Dermis microvascular lymphatic vessel endothelial cell (primary cell): ENCODE data around the gene VPS50. TPM values are rescaled to one million over a fixed set of nuclear protein-coding genes. Genes with fewer than 3 reads are reported as not detected.
A peak's percentile ranks its signal among the peaks of the same experiment; 100 is the strongest.
"Not testable (repeated sequence)": the region's sequence is repeated elsewhere in the genome, so short reads cannot be mapped to it uniquely, and the experiment has no call there.

ENCODE experiments used
- DNase-seq, 2 donors: peaks; one replicate each; pipeline versions ENCODE4 v3.0.0 to v3.0.0-alpha.2; 2010; ENCODE audit warnings: low read depth in 2 of 2
- total RNA-seq: library from RNA; depleted of rRNA; stranded (reverse); fragments of >200 nt; gene quantifications from 2 replicates; pipeline ENCODE4 v1.2.1, GENCODE V29; 2014

VPS50 gene
- total RNA-seq, 1 donor from 2014 or later, result 27.1 TPM

DNA sequence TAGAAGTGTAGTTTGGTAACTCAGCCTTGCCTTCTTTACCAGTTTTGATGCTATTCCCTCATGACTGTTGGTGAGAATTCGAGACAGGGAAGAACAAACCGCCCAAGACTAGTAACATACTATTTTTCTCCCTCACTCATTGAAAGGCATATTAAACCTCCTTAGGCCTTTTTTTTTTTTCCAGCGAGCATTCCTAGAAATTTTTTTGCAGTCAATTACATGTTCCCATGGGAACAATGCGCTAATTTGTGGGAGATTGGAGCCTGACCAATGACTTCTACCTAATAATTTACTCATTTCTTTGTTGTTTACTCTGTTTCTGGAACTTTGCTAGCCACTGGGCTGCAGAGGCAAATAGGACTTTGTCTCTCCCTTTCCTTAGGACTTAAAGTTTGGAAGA lies 6.0 kb downstream of the VPS50 start:
- no peak for DNase-seq

DNA sequence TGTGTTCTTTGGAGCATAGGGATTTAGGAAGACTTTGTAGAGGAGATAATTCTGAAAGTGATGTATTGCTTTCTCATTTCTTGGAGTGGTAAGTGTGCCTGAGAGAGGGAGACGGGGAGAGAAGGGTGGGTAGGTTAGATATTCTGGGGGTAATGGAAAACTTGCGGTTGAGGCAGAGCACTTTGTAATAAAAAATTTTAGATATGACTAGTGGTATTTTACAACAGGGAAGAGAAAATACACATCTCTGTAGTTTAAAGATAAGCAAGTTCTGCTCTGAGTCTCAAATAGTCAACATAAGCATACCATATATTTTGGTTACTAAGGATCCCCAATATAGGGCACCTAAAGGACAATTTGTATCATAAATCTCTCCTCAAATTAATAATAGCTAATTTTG lies 6.6 kb downstream of the VPS50 start:
- no peak for DNase-seq

DNA sequence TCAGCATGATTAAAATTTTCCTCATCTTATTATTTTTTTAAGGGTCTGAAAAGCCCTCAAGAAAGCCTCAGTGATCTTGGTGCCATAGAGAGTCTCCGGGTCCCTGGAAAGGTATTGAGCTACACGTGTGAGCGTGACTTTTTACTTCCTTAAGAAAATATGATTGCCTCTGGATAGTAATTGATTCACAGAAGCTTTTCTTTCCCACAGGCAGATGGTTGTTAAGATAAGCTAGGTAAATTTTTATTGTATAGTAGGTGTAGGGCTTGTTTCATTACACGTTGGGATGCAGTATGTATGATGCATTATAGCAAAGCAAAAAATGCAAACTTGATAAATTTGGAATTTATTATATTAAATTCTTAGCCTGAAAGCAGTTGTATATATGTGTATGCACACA lies 7.7 kb downstream of the VPS50 start:
- no peak for DNase-seq

DNA sequence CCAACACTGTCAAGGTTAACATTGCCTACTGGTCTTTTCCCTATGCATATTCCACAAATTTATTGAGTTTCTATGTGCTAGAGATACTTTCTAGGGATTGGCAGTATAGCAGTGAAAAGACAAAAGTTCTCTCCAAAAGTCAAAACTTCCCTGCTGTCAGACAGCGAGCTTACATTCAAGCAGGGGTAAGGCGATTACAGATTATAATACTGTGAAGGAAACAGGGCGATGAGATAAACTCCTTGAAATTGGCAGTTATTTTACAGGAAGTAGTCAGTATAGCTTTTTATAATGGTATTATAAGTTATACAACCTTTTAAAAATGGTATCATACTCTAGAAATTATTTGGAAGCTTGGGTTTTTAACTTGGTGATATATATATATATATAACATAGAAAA lies 9.9 kb downstream of the VPS50 start:
- no peak for DNase-seq

DNA sequence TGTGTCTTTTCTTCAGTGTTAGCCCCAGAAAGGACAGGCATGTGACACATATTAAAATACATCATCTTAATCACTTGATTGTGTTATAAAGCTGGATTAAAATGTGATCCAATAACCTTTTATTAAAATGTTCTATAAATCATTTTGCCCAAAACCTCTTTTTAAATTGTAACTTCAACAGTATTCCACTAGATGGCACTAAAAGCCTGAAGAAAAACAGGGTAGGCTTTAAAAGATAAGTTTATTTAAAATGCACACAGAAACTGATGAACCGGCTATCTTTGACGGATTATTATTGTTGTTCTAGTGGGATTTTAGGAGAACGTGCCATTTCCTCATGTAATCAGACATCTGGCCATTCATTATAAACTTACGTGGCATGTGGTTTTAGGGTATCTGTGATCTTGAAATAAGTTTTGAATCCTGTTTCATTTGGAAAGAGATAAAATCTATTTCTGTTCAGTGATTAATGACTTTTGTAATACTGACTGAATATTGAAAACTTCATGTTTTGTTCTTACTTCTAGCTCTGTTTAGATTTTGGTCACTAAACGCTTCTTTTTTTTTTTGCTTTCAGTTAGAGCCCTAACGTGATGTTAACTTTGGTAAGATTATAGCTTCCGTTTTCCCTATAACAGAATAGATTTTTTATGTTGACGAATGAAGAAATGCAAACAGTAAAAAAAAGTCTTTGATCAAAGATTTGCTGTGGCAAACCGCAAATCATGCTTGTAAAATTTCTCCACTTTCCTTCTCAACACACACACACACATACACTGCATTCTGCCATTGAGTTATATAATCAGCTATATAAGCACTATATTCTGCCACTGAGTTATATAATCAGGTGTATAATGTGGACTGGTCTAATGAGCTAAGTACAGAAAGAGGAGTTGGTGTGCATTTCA lies 13.6 kb downstream of the VPS50 start:
- peak; percentile 30 to 43 for DNase-seq

DNA sequence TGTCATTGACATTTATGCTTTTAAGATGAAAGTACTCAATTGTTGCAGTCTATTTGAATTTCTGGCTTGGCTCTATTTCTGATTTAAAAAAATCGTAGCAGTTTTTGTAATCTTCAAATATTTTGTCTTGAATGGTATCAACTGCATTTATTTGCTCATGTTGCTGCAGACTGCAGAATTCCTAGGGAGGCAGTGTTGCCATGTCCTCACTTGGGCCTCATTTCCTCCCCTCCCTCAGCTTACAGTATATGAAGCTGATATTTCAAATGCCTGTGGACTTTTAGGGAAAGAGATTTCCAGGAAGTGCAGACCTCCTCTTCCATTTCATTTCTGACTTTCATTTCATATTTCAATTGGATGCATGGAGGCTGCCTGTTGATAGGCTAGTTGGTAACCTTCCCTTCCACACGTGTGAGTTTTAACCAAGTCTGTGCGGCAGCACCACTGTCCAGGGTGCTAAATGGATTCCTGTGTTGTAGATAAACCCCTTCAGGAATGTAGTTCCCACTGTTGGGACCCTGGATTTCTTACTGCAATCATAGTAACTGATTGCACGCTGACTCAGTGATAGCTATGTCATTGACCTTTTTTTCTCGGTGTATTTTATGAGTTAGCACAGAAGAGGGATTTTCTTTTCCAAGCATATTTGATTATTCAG lies 17.5 kb downstream of the VPS50 start:
- peak in 1 of 2 donors; percentile 6 for DNase-seq

DNA sequence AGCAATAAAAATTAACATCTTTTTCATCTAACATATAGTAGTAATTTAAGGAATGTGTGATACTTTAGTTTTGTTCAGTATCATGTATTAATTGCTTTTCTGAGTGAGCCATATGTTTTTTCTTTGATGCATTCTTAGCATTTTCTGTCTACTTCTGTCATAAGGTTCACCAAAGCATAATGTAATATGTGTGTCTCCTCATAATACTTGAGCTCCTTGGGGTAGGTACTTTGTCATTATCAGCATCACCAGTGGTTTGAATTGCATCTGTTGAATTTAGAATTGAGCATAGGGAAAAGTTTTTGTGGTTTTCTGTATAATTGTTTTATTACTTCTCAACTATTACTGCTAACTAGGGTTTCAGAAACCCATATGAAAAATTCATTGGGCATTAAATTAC lies 26.5 kb downstream of the VPS50 start:
- no peak for DNase-seq

DNA sequence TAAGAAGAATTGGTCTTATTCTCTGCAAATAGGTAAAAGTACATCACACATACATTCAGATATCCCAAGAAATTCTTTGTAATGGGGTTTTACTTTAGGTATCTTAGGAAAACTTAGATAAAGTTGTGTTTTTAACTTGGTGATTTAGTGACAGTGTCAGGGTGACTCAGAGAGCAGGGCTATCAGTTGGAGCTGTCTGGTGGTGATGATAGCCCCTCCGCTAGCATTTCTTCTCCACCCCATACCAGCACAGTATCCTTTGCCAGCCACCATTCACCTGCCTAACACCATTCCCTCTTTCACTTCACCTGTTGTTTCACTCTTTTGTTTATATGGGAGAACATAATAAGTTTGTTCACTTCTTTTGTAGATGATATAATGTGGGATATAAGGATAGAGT lies 30.4 kb downstream of the VPS50 start:
- DNase-seq, result no peak

DNA sequence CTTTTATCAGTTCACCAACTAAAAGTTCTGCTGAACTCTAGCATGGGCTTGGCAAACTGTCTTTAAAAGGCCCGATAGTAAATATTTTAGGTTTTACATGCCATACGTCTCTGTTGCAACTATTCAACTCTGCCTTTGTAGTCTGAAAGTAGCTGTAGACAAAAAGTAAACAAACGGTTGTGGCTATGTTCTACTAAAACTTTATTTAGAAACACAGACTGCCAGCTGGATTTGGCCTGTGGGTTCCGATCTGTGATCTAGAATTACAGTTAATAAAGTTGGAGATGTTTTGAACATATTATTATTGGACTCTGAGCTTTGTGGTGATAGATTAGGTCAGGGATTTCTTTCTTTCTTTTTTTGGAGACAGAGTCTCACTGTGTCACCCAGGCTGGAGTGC lies 33.1 kb downstream of the VPS50 start:
- DNase-seq, result no peak

DNA sequence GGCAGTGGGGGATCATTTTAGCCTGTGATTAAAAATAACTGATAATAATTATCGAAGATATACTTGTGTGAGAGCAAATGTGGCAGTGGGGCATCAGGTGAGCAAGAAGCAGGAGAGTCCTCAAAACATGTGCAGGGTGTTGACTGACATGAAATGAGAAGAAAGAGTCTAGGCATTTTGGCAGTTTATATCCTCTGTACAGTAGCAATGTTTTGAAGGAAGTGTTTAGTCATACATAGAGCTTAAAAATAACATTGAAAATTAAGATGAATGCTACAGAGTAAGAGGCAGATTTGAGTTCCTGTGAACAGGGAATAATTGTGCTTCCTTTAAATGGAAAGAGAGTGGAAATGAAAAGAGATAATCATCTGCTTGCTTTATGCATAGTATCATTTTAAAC lies 47.4 kb downstream of the VPS50 start:
- peak; percentile 7 to 84 for DNase-seq

DNA sequence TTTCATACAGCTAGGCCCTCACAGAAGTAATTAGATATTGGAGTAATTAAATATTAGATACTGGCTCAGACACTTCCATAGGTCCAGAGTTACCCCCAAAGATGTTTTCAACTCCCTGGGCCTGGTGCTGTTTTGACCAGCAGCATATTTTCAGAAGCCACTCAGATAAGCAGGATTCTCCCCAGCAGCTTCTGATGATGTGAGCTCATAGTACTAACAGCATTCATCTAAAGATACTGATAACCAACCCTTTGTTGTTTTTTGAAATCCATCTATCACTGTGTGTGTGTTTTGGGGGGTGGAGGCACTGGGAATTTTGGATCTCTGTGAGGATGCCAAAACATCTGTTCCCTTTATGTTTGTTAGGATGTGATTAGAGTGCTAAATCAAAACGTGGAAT lies 52.7 kb downstream of the VPS50 start:
- no peak for DNase-seq

DNA sequence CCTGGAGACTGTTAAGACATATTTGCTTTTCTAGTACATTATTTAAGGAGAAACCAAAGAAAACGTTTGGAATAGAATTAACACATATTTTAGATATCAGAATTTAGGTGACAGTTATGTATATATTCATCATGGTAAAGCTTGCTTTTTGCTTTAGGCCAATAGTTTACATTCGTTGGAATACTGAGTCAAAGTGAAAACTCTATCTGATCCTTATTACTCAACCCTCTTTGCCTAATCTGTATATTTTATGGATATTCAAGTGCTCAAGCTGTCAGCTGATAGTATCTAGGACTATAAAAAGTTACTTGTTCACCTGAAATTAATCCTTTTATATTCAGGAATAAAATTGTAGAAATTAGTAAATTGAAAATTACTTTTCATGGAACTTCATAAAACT lies 61.1 kb downstream of the VPS50 start:
- no peak for DNase-seq

DNA sequence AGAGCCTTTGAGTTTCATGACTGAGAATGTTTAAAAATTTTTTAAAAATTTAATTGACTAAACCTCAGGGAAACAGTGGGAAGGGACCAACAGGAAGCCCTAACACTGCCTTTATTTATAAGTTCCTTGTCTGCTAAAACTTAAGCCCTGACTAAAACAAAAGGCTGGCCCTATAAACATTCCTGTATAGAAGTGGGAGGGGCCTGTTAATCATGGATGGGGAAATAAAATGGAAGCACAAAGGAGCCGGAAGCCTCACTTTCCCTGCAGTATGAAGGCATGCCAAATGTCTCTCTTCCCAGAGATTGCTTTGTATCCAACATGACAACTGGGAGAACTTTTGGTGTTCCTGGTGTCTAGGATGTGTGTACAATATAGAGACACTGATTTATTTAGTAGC lies 66.0 kb downstream of the VPS50 start:
- no peak for DNase-seq

DNA sequence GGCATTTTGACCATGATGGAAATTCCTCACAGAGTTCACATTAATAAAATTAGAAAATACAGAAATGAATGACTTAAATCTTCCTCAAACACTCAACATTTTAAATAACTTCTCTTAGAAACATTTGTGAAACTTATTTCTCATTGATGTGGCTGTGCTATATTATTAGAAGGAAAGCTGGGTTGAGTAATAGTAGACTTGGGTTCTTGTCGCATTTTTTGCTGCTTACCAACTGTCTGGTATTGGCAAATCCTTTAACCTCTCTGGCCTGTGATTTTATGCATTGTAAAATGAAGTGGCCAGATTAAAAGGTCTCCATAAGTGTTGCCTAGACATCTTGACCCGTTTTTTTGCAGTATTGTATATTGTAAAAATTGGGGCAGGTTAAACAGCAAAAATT lies 66.5 kb downstream of the VPS50 start:
- DNase-seq, result no peak

DNA sequence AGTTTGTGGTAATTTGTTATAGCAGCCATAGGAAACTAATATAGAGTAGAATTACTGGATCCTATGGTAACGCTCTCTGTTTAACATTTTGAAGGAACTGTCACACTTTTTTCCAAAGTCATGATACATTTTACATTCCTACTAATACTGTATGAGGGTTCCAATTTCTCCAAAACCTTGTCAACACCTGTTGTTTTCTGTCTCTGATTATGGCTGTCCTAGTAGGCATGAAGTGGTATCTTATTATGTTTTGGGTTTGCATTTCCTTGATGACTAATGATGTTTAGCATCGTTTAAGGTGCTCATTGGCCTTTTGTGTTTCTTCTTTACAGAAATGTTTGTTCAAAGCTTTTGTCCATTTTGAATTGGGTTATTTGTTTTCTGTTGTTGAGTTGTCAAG lies 69.6 kb downstream of the VPS50 start:
- no peak for DNase-seq

DNA sequence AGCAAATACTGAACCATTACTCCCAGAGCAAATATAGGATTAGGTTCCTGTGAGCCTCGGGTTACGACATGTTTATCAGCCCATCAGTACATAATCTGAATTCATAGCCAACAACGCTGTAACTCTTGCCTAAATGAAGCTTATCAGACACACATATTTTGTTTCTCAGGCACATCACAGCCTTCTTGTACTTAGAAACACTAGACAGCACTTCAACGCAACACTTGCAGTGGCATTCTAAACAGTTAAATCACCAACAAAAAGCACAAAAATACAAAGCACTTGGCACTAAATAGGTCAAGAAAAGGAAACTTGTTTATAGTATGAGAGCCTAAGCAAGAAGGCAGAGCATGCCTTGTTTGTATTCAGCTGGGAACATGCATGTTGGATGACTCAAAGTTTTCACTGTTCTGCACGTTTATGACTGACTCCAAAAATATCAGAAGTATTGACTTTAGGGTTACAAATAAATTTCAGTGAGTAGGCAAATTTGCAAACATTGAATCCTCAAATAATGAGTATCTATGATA lies 75.0 kb downstream of the VPS50 start:
- DNase-seq, result no peak

DNA sequence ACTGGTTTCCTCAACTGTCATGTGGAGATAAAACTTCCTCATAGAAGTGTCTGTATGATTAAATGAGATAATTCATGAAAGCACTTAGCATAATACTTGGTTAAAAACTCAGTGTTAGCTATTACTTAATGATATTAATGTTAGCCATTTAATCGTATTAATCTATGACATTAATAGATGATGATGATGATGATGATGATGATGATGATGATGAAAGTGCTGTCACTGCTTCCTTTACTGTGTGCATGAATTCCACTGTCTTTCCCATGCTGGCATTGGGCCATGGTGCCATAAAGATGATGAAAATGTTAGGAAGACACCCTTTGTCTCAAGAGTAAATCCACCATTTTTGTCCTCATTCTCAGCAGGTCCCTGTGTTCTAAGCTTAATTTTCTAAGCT lies 75.8 kb downstream of the VPS50 start:
- DNase-seq, result no peak

DNA sequence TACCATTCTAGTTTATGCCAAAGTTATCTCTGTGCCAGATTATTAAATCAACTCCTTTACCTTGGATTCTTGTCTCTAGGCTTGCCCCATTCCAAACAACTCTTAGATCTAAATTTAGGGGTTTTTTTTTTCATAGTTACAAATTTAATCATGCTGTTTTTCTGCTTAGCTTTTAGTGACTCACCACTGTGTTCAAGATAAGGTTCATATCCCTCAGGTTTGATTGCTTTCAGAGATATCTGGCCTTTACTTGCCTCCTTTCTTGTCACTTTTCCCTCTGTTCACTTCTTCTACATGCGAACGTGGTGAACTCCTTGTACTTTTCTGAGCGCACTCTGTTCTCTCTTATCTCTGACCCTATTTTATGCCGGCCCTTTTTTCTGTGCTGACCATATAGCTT lies 78.2 kb downstream of the VPS50 start:
- no peak for DNase-seq

DNA sequence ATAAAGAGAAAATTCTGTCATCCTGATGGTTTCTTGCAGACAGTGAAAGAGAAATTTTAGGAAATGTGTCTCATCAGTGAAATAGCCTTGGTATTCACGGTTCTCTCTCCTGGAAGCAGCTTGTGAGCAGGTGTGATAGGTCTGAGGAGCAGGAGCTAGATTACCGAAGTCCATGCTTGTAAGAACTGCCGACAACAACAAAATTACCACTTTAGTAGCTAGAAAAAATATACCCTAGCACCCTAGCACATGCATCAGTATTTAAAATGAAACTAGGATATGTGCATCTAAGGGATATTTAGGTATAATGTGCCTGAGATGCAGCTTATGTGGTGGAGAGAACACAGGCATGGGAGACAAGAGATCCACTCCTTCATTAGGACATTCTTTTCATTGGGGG lies 82.3 kb downstream of the VPS50 start:
- no peak for DNase-seq

DNA sequence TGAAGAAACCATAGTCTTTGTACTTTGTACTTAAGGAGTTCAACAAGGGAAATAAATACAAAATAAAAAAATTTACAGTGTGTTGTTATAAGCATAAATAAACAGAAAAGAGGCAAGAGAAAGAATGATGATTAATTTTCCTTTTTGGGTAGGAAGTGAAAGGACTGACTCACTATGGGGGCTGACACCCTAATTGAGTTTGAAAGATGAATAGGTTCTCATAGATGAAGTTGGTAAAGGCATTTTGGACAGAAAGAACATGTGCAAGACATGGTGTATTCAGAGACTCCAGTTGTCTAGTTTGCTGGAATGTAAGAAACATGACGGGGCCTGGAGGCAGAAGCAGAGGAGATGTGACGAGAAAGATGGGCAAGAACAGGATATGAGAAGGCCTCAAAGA lies 83.7 kb downstream of the VPS50 start:
- DNase-seq, result peak in 1 of 2 donors; percentile 22

DNA sequence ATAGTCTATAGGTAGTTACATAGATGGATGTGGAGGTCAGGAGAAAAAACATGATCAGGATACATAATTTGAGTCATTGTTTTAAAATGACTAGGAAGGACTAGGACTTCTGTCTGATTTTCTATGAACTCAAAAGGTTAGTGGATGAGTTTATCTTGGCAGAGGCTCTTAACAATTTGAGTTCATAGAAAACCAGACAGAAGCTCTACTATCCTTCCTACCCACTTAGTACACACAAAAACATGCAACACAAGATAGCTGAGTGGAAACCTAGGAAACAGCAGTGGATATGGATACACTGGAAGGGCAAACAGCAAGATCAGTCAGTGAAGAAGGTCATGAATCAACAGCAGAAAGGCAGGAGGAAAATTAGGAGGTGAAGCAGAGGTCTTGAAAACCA lies 84.6 kb downstream of the VPS50 start:
- peak in 1 of 2 donors; percentile 14 for DNase-seq

DNA sequence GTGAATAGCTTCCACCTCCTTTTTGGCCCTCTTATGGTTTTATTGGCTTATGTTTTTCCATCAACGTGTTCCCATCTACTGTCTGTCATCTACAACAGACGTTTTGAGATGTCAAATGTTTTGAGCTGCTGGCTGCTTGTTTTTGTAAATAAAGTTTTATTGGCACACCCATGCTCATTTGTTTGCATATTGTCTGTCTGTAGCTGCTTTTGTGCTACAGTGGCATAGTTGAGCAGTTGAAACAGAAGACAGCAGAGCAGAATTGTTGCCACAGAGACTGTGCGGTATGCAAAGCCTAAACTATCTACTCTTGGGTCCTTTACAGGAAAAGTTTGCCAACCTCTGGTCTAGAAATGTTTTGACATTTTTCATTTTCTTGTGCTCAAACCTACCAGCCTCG lies 88.7 kb downstream of the VPS50 start:
- no peak for DNase-seq

DNA sequence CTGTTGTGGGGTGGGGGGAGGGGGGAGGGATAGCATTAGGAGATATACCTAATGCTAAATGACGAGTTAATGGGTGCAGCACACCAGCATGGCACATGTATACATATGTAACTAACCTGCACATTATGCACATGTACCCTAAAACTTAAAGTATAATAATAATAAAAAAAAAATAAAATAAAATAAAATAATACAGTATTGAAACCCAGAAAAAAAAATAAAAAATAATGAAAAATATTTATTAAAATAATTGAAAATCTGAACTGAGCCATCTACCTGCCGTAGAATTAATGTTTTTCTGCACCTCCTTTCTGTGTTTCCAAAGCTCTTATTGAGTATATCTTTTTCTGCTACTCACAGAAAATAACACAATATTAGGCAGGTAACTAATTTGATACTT lies 94.1 kb downstream of the VPS50 start:
- not testable (repeated sequence) for DNase-seq
